Retina (tissue), 1 donor: Measurements from ENCODE around the gene NCS1.
"Not testable (repeated sequence)": the region's sequence is repeated elsewhere in the genome, so short reads cannot be mapped to it uniquely, and the experiment has no call there.

ENCODE experiments used
- DNase-seq: peaks from one replicate; pipeline ENCODE4 v3.0.0-alpha.2; 2016

NCS1 gene

DNA sequence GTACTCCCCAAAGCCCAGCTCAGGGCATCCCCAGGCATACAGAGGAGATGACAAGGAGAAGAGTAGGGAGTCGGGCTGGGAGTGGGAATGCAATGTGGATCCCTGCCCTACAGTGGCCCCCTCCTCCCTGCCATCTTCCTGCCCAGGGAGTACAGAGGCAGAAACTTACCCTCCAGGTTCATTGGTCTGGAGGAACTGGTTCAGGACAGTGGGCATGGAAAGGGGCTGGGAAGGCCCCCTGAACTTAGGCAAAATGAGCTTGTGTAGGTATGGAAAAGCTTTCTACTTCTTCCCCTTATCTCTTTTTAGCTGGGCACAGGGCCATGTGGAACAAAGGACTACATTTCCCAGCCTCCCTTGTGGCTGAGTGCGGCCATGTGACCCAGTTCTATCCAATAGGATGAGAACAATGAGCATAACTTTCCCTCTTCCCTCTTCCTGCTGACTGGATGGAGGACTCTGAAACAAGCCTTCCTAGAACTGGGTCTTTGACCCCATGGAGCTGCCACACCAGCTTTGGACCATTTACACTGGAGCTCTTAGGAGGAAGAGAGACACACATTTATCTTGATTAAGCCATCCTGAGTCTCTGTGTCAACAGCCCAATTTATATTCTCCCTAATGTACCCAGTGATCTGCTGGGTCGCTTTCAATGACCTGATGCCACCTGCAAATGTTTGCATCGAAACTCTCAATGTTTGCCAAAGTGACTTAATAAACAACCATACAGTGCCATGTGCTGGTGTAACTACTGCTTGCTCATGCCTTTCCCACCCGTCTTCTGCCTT is 68.4 kb downstream of the NCS1 start:
- peak; percentile 70 for DNase-seq

GRCh38 chr9:130241198-130241535 is 69.0 kb downstream of the NCS1 start:
- DNase-seq = no peak

DNA sequence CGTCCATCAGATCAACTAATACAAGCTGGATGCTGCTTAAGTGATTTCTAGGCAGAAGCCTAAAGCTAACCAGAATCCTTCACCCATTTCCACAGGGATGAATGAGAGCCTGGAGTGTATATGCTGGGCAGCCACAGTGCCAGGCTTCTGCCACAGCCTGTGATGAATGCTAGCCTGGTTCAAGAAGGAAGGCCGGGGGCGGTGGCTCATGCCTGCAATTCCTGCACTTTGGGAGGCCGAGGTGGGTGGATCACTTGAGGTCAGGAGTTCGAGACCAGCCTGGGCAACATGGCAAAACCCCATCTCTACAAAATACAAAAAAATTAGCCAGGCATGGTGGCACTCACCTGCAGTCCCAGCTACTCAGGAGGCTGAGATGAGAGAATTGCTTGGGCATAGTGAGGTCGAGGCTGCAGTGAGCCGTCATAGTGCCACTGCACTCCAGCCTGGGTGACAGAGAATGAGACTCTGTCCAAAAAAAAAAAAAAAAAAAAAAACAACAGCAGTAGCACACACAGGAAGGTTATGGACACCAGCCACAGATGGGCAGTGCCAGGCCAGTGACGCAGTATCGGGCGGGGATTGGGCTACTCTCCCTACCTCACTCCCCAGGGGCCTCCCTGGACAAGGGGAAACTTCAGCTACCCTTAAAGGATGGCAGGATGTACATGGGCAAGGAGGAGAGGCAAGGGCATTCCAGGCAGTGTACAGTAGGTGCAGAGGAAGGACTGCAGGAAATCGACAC is 70.2 kb downstream of the NCS1 start:
- DNase-seq = no peak

GRCh38 chr9:130243015-130243881 is 71.0 kb downstream of the NCS1 start:
- DNase-seq = peak; percentile 87

GRCh38 chr9:130243882-130244170 is 71.6 kb downstream of the NCS1 start:
- DNase-seq = no peak

- DNase-seq = no peak
These were observed 72.5 kb downstream of the NCS1 start for GRCh38 chr9:130244548-130245165.

DNA sequence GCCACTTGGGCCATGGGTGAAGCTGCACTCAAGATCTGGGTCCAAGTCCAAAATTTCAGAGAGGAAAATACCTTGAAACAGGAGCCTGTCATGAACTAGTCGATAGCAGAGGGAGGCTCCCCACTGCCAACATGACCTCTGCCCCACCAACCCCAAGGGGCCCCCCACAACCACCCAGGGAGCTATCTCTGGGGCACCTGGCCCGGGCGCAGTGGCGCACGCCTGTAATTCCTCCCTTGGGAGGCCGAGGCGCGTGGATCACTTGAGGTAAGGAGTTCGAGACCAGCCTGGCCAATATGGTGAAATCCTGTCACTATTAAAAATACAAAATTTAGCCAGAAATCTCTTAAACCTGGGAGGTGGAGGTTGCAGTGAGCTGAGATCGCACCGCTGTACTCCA is 73.3 kb downstream of the NCS1 start:
- DNase-seq = no peak

DNA sequence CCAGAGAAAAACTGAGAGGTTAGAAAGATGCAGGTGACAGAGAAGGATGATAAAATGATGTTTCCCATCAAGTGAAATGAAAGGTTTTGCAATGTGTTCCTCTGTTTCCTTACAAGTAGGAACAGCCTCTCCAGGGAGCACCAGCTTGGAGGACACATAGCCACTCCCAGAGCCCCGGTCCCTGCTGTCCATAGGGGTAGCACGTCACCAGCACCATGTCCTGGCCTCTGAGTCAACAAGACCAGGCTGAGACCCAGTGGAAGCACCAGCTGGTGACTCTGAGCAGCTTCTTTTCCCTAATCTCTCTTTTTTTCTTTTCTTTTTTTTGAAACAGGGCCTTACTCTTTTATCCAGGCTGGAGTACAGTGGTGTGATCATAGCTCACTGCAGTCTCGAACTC is 73.9 kb downstream of the NCS1 start:
- no peak for DNase-seq

- DNase-seq = no peak
These were observed 82.8 kb downstream of the NCS1 start for GRCh38 chr9:130254747-130255630.

DNA sequence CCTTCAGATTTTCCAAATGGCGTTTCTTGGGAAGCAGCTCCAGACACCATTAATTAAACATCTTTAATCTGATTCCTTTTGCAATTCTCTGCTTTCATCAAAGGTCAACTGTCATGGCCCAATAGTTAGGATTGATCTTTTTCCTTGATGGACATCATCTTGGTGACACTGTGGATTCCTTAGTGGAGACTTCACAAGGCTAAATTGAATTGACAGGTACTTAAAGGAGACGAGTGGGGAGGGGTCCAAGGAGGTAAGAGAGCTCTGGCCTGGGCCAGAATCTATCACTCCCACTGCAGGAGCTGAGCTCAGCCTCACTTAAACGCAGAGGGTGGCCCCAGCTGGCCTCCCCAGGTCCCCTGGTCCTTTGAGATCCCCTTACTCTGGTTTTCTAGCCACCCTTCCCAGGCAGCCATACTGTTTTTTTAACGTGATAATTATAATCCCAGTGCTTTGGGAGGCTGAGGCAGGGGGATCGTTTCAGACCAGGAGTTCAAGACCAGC is 83.5 kb downstream of the NCS1 start:
- no peak for DNase-seq

- no peak for DNase-seq
These were observed 84.4 kb downstream of the NCS1 start for GRCh38 chr9:130256644-130257043.

- not testable (repeated sequence) for DNase-seq
These were observed 85.9 kb downstream of the NCS1 start for GRCh38 chr9:130258137-130258536.

DNA sequence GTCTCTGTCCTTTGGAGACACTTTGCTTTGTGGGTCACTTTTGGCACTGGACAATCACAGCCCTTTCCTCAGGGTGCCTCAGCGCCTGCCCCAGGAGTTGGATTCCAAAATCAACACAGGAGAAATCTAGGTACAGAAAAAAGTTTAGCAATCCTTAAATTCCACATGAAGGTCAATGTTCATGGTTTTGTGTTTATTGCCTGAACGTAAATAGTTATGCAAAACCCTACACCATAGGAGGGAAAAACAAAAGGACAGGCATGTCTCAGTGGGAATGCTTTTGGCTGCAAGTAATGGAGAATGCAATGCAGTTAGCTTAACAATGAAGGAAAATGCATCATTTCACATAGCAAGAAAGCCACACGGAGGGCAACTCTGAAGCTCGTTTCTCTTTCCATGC is 86.8 kb downstream of the NCS1 start:
- DNase-seq = no peak

DNA sequence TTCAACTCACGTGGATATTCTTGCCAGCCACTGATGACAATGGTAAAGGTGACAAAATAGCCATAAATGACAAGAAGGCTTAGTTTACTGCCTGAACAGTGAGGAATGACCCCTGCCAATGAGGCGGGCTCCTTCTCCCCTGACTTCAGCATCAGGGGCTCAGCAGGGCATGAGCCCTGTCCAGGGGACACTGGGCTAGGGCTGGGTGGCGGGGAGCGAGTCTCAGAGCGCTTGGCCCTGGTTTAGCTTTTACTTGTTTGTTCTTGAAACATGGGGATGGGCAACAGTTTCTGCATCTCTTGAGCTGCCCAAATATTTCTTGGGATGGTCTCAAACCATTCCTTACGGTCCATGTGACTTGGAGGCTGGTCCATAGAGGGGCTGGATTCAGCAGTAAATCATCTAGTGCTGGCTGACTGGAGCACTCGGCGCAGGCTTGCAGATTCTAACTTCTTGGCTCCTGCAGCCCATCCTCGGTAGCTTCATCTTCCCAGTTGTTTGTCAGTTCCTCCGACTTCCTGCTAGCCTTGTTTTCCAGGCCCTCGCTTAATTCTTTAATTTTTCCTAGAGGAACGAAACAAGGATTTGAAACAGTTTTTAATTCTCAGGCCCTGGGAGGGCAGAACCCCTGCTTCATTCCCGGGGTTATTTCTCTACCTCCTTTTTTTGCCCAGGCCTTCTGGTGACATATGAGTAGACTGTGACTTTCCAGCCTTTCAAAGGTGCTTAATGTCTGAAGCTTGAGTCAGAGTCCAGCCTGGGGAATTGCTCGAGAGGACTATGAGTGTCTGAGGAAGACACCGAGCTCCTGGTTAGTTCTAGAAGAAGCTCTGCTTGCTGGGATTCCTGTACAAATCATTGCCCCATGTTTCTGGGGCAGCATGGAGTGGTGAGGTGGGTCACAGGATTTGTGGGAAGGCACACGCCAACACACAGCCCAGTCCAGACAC is 88.9 kb downstream of the NCS1 start:
- DNase-seq = no peak

DNA sequence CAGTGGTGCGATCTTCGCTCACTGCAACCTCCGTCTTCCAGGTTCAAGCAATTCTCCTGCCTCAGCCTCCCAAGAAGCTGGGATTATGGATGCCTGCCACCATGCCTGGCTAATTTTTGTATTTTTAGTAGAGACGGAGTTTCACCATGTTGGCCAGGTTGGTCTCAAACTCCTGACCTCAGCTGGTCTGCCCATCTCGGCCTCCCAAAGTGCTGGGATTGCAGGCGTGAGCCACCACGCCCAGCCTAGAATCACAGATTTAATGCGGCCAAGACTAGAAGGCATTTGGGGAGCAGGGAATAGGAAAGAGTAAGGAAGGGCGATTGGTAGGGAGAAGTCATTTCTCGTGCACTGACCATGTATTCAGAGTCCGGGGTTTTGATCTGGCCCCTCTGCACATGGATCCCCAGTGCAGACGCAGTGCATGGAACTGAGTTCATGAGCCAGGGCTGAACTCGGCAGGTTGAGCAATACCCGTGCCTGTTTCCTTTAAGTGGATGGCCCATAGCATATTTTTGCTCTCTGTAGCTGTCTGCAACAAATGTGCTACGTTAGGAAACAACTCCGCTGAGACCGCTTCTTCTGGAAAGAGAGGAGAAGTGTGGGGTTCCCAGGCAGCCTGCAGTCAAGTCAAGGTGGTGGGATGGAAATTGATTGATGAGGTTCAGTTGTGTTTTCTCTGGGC is 90.0 kb downstream of the NCS1 start:
- no peak for DNase-seq

GRCh38 chr9:130262771-130263170 is 90.6 kb downstream of the NCS1 start:
- no peak for DNase-seq

- DNase-seq = no peak
These were observed 91.6 kb downstream of the NCS1 start for GRCh38 chr9:130263601-130264413.

- DNase-seq = no peak
These were observed 92.5 kb downstream of the NCS1 start for GRCh38 chr9:130264414-130265350.
